GM19351 (cell line): ENCODE data around the gene KDM4C.
A peak's percentile ranks its signal among the peaks of the same experiment; 100 is the strongest.

Source experiments
- ATAC-seq: cut with Tn5 transposase; IDR thresholded peaks from one replicate; pipeline ENCODE4 v1.9.1; 2021; ENCODE audit warnings: mild to moderate bottlenecking, moderate library complexity; ENCODE audit not compliant: unreplicated experiment

KDM4C gene

DNA sequence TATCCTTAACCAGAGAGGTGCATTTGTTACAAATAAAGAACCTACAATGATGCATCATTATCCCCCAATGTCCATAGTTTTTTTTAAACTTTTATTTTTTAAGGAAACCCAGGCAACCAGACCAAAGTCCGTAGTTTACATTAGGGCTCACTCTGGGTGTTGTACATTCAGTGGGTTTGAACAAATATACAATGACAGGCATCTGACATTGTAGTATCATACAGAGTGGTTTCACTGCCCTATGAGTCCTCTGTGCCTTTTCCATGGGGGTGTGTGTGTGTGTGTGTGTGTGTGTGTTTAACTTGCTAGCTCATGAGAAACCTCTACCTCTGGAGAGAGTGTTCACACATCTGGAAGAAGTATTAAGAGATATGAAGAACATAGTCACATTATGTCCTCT lies 141.5 kb downstream of the KDM4C start:
- no peak for ATAC-seq

GRCh38 chr9:6900440-6900883 lies 142.7 kb downstream of the KDM4C start:
- ATAC-seq = no peak

- ATAC-seq = no peak
Observed at GRCh38 chr9:6901180-6901579, 143.4 kb downstream of the KDM4C start.

GRCh38 chr9:6902423-6902822 lies 144.7 kb downstream of the KDM4C start:
- ATAC-seq = no peak

- ATAC-seq = no peak
Observed at GRCh38 chr9:6904371-6904770, 146.6 kb downstream of the KDM4C start.

DNA sequence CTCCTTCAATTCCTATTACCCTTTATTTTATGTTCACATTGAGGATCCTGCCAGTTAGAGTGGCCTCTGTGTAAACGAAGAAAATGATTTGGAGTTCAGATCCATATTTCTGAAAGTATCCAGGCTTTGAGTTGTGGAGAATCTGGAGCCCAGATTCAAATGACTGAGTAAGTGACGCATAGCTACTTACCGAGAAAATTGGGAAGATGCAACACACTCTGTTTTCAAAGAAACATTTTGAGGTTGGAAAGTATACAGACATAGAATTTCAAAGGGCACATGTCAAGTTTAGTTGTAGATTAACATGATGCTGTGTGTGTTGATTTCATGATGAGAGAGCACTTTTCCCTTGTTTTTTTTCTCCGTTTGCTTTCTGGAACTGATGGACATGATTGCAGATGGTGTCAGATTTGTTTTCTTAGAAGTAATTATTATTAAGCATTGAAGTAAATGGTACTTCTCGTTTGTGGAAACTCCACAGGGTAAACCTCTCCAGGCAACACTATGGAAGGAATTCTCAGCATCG lies 148.1 kb downstream of the KDM4C start:
- ATAC-seq = no peak

- no peak for ATAC-seq
Observed at GRCh38 chr9:6907772-6908381, 150.1 kb downstream of the KDM4C start.

- ATAC-seq = no peak
Observed at GRCh38 chr9:6909181-6909580, 151.4 kb downstream of the KDM4C start.

GRCh38 chr9:6910032-6910431 lies 152.3 kb downstream of the KDM4C start:
- ATAC-seq = peak; percentile 49

DNA sequence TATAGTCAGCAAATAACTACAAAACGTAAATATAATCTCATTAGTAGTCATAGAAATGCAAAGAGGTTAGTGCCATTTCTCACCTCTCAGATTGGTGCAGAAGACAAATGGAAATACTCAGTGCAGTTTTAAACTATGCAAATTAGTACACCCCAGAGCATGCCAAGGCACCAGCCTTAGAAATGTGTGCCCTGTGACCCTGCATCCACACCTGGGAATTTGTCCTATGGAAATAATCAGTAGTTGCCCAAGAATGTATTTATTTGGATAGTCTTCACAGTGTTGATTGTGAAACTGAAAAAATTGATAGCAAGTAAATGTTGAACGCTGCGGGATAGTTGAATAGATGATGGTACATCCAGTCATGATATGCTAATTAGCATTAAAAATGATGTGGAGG lies 152.7 kb downstream of the KDM4C start:
- no peak for ATAC-seq

DNA sequence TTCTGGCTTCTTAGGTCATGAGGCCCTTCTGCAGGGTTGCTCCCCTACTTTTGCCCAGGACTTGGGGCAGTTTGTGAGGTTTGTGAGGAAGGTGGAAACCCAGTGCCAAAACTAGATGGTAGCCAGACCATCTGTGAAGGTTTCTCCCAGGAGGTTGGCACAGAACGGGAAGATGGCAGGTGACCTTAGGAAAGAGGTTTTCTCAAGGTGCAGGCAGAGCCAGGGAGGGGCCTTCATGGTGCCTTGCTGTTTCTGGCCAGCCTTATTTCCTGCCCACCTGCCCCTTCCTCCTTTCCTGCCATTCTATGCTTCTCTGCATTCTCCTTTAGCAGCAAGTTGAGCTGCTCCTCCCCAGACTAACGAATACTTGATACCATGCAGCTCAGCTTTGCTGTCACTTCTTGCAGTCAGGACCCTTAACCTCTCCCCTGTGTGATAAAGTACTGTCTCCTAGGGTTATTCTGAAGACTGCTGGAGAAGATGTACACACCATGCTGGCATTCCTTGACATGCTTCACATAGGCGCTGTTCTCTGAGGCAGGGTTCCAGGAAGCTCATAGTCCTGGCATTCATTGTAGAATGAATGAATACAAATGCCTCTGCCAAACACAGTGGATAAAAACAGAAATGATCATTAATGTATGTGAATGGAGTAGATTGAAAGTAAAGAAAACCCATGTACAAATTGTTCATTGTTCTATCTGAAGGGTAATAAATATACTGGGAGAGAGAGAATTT lies 154.3 kb downstream of the KDM4C start:
- no peak for ATAC-seq

GRCh38 chr9:6915635-6916034 lies 157.9 kb downstream of the KDM4C start:
- ATAC-seq = no peak

- peak; percentile 89 for ATAC-seq
Observed at GRCh38 chr9:6917162-6917561, 159.4 kb downstream of the KDM4C start.

DNA sequence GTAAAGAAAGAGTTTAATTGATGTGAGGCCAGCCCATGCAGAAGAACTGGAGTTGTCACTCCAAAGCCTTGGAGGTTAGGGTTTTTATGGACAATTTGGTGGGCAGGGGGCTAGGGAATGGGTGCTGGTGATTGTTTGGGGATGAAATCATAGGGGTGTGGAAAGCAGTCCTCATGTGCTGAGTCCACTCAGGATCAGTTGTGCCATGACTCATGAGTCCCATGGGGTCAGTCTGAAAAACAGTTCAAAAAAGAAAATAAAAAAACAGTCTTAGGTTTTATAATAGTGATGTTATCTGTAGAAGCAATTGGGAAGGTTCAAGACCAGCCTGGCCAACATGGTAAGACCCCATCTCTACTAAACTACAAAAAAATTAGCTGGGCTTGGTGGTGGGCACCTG lies 162.3 kb downstream of the KDM4C start:
- no peak for ATAC-seq

GRCh38 chr9:6921315-6921714 lies 163.5 kb downstream of the KDM4C start:
- no peak for ATAC-seq

DNA sequence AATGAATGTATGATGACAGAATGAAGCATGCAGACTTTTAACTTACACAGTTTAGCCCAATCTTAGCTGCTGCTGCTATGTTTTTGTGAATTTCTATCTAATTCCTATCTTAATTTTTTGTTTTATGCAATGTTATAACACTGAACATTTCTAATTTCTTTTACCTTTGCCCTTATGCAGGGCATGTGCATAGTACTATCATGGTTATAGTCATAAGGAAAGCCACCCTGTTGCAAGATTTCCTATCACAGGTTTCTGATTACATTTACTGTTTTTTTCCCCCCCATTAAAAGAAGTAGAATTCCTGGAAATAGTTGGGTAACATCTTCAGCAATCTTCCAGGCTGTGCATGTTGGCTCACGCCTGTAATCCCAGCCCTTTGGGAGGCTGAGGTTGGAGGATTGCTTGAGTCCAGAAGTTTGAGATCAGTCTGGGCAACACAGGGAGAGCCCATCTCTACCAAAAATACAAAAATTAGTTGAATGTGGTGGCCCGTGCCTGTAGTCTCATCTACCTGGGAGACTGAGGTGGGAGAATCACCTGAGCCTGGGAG lies 164.4 kb downstream of the KDM4C start:
- no peak for ATAC-seq

- ATAC-seq = no peak
Observed at GRCh38 chr9:6922680-6923079, 164.9 kb downstream of the KDM4C start.

- no peak for ATAC-seq
Observed at GRCh38 chr9:6923086-6923485, 165.3 kb downstream of the KDM4C start.

DNA sequence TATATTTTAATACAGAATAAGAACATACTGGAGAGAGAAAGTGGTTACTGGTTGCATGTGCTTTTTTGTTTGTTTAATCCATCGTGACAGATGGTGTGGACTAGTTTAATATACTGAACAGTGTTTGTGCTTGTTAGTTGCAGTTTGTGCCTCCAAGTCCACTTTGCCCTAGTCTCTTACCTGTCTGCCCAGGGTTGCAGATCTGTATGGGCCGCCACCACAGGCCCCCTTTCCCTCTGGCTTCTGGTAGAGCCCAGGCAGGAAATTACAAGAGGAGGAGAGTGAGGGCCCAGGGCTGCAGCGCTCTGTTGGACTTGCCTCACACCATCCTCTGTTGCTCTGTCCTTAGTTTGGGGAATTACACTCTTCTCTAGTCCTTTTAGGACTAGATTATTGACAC lies 166.4 kb downstream of the KDM4C start:
- no peak for ATAC-seq

GRCh38 chr9:6924988-6925563 lies 167.3 kb downstream of the KDM4C start:
- ATAC-seq = no peak

DNA sequence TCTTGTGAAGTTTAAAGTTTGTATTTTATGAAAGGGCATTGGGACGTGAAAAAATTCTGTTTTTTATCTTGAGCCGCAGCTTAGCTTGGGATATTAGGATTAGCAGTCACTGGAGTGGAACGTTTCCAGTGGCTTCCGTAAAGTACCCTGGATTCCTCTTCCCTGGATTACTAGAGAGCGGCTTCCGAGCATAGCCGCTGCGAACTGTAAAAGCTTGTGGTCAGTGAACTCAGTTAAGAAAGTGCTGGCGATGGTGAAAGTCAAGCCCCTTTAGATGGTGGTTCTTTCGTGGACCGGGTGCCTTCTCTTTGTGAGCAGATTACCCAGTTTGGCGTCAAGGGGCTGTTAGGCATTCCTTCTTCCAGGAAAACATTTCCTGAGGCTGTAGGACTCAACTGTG lies 168.1 kb downstream of the KDM4C start:
- no peak for ATAC-seq

GRCh38 chr9:6926436-6926835 lies 168.7 kb downstream of the KDM4C start:
- ATAC-seq = no peak
